ENCODE data around the gene IGFBP7.

Gene IGFBP7

GRCh38 chr4:57094832-57095223, 15.4 kb downstream of the IGFBP7 start:
- no peak for DNase-seq

GRCh38 chr4:57093845-57094831, 16.0 kb downstream of the IGFBP7 start:
- DNase-seq: no peak

GRCh38 chr4:57091657-57092162, 18.5 kb downstream of the IGFBP7 start:
- DNase-seq: no peak

- DNase-seq: no peak
Observed at GRCh38 chr4:57090079-57090478, 20.1 kb downstream of the IGFBP7 start.

- DNase-seq: no peak
Observed at GRCh38 chr4:57089549-57089948, 20.6 kb downstream of the IGFBP7 start.

- DNase-seq: no peak
Observed at GRCh38 chr4:57086031-57086723, 24.0 kb downstream of the IGFBP7 start.

- no peak for DNase-seq
Observed at GRCh38 chr4:57085278-57085677, 24.9 kb downstream of the IGFBP7 start.

GRCh38 chr4:57084360-57084759, 25.8 kb downstream of the IGFBP7 start:
- no peak for DNase-seq

- no peak for DNase-seq
Observed at GRCh38 chr4:57083090-57083489, 27.1 kb downstream of the IGFBP7 start.

- no peak for DNase-seq
Observed at GRCh38 chr4:57081651-57082621, 28.2 kb downstream of the IGFBP7 start.

GRCh38 chr4:57080781-57081650, 29.2 kb downstream of the IGFBP7 start:
- no peak for DNase-seq

GRCh38 chr4:57078685-57079521, 31.3 kb downstream of the IGFBP7 start:
- no peak for DNase-seq

- no peak for DNase-seq
Observed at GRCh38 chr4:57077550-57078343, 32.4 kb downstream of the IGFBP7 start.

GRCh38 chr4:57076646-57077045, 33.5 kb downstream of the IGFBP7 start:
- no peak for DNase-seq

- DNase-seq: no peak
Observed at GRCh38 chr4:57075367-57075766, 34.8 kb downstream of the IGFBP7 start.

GRCh38 chr4:57074744-57075143, 35.4 kb downstream of the IGFBP7 start:
- no peak for DNase-seq

- no peak for DNase-seq
Observed at GRCh38 chr4:57073559-57073958, 36.6 kb downstream of the IGFBP7 start.

GRCh38 chr4:57071326-57071725, 38.9 kb downstream of the IGFBP7 start:
- DNase-seq: no peak

- no peak for DNase-seq
Observed at GRCh38 chr4:57070461-57070860, 39.7 kb downstream of the IGFBP7 start.
